GM19397 (cell line): Measurements from ENCODE around the gene VEZF1.
"Not testable (repeated sequence)": the region's sequence is repeated elsewhere in the genome, so short reads cannot be mapped to it uniquely, and the experiment has no call there.

ENCODE experiments used
- ATAC-seq: cut with Tn5 transposase; IDR thresholded peaks from one replicate; pipeline ENCODE4 v1.9.1; 2021; ENCODE audit warnings: mild to moderate bottlenecking, moderate library complexity; ENCODE audit not compliant: unreplicated experiment

VEZF1 gene

DNA sequence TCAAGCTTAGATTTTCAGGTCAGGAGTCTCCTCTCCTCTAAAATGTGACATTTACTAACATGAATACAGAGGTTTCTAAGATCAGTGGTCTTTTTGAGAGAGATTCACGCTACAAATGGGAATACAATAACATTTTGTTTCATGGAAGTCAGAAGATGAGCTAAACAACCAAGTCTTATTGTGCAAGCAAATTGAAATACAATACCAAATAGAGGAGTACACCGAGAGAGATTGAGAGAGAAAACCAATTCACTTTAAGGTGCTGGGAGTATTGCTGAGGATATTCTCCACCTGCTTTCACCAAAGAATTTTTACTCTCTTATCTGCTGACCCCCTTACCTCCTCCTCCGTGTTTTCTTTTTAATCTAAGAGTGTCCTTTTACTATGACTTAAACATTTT lies 11.5 kb downstream of the VEZF1 start:
- ATAC-seq, result no peak

DNA sequence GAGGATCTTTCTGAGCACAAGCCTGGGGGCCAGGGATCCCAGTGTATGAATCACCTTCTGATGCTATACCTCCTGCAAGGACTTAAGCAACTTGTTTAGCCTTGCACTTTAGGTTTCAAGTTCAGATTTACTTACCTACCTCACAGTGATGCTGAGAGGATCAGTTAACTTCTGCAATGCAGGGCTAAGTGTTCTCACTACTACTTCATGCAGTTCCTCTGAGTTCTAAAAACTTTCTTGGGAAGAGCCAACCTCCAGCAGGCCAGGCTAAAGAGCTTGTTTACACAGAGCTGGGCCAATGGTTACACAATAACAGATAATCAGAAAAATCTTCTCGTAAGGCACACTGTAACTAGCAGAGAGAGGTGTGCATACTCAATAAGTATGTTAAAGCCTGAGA lies 13.0 kb downstream of the VEZF1 start:
- ATAC-seq, result no peak

DNA sequence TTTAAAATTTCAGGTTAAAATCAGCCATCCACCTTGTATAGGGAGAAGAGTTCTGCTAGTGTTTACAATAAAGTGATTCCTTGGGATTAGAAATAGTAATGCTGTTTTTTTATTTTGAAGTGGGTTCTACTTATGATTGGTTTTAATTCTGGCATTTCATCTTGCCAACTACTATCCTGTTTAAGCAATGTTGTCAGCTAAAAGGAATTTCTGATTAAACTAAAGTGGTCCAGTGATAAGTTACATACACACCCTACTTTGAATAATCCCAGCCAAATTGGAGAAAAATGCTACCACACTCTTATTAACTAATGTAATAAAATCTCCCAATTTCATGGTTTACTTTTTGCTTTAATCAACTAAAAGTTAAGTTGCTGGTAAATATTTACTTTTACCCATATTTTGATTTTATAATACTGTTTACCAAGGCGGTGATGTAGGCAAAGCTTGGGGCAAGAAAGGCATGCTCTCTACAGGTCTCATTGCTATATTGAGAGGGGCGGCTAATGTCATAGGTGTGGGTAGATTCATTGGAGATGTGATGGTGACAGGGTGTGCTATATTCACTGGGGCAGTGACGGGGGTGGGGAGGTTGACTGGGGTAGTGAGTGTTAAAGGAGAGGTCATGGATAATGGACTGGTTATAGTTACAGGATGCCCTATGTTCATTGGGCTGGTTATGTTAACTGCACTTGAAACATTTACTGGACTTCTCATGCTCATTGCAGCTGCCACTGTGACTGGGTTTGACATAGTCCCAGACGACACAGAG lies 13.8 kb downstream of the VEZF1 start:
- ATAC-seq, result not testable (repeated sequence)

DNA sequence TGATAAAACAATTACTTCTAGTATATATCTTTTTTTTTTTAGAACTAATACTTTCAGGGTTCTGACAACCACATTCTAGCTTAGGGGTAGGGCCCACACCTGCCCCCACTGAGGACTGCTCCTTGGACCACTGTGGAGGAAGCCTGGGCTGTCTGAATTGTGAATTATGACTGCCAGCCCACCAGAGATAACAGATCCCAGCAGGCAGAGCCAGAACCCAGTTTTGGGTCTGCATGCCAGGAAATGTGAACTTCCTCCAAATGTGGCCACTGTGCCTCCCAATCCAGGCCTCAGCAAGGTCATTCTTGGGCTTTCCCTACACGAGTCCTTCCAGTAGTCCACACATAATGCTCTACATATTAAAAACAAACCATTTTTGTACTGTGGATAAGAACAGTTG lies 15.9 kb downstream of the VEZF1 start:
- ATAC-seq, result no peak

DNA sequence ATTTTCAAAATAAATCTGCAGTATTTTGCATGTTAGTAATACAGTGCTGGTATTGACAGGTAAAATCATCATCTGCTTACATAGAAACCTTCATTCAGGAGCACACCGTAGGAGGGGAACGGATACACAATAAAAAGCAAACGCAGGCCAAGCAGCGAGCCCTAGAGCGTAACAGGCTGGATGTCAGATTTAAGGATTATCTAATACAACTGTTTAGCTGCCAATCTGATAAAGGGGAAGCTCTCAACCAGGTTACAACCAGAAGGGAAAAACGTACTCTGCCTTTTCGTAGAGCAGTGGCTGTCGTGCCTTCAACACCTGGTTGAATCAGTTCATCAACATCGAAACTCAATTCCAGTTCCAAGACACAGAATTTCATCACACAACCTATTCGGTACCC lies 16.5 kb downstream of the VEZF1 start:
- no peak for ATAC-seq

DNA sequence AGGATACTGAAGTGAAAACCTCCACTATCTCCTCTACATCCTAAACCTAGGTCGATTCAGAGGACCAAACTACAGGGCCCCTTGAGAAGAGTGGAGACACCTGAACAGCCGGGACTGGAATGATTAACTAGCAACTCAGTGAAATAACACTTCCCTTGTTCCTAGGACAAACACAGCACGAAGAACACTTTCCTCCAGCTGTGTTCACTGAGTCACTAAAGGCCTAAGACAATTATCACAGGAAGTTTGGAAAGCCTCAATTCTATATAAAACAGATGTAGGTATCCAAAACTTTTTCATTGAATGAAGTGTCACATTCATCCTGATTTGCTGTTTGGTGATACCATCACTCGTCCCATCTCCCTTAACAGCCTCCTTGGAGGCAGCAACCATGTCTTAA lies 17.3 kb downstream of the VEZF1 start:
- no peak for ATAC-seq

DNA sequence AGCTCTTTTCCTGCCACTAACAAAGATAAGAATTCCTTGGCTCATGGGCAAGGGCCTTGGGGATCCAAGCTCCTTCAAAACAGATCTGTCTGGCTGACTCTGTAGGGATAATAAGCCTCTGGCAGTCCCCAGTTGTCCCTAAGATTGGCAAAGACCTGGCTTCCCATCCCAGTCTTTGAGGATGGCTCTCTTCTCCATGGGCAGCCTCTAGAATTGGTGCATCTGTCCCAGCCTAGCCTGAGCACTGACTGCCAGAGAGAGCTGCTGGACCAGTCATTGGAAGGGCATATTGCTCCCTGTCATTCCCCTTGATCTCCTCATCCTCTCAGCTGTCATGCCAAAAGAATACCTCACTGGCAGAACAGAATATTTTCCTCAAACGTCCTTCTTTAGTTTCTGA lies 19.6 kb downstream of the VEZF1 start:
- ATAC-seq, result no peak

DNA sequence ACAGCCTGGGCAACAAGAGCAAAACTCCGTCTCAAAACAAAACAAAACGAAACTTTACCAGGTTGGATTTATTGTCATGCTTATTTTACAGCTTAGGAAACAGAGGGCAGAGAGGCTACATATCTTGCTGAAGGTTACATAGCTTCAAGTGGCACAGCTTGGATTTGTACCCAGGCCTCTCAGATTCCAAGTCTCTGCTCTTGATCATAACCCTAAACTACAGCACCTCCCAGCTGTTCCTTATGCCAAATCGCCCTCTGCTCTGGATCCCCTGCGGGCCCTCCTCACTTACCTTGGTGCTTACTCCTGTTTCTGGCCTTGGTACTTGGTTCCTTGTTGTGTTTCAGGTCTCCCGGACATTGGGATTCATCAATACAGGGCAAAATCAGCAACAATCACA lies 21.2 kb downstream of the VEZF1 start:
- no peak for ATAC-seq

DNA sequence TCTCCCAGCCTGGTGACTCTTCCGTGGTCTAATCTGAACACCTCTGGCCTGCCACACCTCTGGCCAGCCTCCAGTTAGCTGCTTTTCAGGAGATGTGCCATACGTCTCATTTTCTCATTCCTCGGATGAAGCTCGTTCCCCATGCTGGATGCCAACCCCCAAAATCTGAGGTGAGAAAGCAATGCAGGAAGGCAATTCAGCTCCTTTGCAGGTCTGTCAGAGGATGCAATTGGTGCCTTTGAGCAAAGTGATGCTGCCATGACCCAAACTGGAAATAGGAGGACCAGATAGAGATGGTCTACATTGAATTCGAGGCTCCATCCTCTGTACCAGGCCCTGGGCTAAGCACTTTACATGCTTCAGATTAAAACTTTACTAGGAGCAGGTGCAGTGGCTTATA lies 21.8 kb downstream of the VEZF1 start:
- no peak for ATAC-seq

DNA sequence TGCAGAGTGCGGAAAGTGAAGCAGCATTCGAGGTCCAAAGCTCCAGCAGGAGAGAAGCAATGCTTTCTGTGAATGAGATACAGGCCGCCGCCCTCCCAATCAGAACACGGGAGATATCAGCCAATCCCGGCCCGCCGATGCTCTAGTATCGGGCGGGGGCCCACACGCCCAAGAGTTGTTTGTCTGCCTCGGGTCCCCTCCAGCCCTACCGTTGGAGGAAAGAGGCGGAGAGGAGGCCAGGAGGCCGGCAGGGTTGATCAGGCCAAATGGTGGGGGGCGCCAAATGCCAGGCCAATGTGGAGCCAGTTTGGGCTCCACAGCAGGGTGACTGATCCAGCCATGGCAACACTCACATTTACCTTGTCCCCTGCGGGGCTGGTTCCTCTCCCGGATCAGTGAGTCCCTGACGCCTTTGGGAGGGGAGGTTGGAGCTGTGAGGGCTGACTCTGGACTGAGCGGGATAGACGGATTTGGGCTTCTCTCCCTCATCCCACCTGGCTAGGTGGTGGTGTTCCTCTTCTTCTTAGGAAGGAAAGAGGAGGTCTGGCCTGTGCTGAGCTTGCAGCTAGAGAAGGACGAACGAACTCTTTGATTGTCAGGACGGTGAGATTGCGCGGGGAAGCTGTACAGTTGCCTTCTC lies 22.4 kb downstream of the VEZF1 start:
- no peak for ATAC-seq

DNA sequence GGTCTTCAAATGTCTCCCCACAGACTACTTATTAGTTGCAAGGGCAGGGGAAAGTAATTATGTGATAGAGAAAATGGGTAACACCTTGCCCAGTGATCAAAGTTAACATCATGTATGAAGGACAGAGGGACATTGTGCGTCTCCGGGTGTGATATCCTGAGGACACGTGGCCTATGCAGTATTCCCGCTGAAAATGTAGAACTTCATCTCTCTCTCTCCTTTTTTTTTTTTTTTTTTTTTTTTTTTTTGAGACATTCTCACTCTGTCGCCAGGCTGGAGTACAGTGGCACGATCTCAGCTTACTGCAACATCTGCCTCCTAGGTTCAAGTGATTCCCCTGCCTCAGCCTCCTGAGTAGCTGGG lies 24.9 kb downstream of the VEZF1 start:
- no peak for ATAC-seq

DNA sequence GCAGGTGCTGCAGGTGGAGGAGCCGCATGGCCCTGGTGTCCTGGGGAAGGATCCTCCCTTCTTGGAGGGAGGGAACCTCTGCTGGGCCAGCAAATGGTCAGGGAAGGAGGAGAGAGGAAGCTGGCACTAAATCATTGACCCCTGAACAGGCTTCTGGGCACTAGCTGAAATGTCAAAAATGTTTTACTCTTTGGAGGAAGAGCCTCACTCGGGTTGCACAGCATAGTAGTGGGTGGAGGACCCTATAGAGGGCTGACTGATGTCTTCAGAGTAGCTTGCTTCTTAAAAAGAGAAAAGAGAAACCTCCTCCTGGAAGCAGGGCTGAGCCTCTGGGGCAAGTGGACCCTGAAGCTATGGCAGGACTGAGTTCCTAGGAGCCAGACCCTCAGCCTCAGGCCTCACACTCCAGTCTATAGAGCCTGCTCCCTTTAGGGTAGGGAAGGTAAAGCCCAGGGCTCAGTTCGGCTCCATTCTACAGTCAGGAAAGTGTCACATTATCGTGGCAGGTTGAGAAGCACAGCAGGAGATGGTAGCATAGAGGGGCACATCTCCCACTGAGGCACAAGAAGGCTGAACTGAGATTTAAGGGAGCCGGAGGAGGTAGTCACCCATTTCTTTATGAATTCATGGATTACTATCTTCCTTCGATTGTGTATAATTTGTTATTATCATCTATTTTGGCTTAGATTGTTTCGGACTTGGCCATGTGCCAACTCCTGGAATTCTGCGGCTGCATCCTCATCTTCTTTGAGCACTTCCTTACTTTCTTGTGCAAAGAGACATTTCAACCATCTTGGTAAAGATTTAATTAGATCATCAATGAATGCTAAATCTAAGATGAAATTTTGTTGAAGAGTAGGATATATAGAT lies 25.5 kb downstream of the VEZF1 start:
- ATAC-seq, result no peak

DNA sequence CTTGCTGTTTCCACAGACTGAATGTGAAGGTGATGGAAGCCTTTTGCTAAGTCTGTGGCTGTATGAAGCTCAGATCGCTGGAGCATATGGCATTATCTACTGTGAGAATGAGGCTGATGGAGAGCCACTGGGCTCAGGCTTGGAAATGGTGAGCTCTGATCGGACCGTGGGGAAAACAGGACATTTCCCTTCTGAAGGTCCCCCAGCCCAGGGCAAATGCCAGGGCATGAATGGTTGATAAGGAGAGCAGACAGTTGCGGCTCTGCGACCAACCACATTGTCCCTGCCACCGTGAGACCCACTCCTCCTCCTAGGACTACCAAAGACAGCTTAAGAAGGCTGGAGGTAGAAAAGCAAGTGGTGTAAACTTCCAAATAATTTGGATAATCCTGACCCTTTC lies 28.1 kb downstream of the VEZF1 start:
- no peak for ATAC-seq

DNA sequence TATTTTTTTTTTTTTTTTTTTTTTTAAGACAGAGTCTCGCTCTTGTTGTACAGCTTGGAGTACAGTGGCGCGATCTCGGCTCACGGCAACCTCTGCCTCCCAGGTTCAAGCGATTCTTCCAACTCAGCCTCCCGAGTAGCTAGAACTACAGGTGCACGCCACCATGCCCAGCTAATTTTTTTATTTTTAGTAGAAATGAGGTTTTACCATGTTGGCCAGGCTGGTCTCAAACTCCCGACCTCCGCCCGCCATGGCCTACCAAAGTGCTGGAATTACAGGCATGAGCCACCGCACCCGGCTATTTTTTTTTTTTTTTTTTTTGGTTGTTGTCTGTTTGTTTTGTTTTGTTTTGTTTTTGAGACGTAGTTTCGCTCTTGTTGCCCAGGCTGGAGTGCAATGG lies 29.7 kb downstream of the VEZF1 start:
- not testable (repeated sequence) for ATAC-seq

DNA sequence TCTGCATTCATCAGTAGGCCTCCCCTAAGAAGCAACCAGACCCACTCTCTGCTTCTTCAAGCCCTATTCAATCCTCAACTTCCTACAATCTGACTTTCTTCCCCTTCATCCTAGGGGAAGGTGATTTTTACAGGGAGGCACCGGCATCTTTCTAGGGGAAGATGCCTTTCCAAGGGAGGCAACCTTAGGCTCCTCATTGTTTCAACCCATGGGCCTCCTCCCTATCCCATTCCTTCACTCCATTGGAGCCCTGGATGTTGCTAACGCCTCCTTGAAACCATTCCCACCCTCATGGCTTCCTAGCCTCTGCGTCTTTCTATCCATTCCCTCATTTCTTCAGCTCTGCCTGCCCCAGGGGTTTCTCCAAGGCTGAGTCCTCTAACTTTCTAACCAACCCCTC lies 30.2 kb downstream of the VEZF1 start:
- ATAC-seq, result no peak

DNA sequence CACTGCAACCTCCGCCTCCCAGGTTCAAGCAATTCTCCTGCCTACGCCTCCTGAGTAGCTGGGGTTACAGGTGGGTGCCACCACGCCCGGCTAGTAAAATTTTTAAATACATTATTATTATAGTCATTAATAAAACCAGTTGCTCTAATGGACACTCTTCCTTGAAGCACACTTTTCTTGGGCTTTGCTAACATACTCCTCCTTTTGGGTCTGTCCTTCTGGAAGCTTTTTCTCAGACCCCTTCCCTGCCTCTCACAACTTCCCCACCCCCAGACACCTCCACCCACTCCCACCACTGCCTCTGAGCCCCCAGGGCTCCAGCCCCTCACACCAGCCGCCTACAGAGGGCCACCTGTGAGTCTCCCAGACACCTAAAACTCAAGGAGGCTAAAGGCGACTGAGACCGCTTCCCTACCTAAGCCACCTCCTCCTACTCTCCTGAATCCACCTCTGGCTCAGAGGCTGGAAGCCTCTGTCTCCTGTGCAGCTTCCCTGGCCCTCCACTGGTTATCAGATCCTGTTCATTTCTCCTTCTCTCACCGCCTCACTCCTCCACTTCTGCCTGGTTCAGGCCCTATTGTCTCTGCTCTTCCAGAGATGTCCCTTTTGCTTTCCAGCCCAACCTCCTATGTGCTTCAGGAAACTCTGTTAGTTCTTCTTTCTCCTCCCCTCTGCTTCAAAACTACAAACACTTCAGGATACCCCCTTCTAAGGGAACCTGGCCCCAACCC lies 30.8 kb downstream of the VEZF1 start:
- no peak for ATAC-seq

DNA sequence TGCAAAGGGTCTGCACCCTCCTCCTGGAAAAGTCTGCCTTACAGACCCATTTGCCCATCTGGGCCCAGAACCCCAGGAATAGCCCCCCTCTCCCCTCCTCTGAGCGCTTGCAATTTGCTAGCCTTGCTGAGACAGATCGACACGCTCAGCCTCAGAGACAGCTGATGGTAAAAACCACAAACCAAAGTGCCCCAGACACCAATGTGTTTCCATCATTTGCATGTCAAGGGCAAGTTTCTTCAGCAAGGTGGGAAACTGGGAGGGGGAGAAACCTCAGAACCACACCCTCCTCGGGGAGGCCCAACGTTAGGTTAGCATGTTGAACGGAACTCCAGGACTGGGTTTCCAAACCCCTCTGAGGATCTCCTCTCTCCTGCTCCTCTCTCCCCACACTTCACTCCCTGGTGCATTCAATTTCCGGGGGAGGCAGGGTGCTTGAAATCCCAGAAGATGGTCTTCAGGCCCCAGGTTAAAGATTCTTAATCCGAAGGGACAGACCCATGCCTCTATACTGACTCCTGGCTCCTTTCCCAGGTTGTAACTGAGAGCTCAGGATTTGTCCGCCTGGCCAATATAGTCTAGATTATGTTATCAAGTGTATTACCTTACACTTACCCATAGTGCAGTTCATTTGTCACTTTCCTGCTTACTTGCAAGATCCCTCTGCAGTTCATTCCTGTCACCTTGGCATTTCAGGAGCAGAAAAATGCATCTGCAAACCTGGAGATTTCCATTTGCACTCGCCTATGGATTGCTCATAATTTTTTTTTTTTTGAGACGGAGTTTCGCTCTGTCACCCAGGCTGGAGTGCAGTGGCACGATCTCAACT lies 31.5 kb downstream of the VEZF1 start:
- ATAC-seq, result peak; percentile 73

DNA sequence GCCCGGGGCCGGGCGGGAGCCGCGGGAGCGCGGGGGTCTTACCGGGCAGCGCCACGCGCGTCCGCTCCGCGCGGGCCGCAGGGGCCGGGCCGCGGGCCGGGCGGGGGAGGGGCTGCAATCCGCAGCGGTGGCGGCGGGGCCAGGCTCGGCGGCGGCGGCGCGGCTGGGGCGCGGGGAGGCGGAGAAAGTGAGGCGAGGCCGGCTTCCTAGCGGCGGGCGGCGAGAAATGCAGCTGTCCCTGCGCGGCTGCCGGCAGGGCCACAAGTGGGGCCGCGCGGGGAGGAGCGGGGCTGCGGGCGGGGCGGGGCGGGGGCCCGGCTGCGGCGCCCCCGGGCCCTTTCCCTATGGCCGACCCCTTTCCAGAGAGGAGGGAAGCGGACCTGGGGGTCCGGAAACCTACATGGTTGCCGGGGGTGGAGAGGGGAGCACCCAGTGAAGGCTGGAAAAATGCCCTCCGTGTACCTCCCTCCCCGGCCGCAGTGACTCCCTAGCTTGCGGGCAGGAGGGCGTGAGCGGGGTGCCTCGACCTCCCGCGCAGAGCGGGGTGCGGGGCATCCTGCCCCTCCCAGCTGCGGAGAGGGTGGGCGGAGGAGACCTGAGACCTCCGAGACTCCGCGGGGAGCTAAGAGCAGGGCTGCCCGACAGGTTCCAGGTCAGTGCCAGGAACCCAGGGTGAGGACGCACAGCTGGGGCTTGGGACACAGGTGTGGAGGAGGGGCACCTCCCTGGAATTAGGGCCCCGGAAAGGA lies 32.7 kb downstream of the VEZF1 start, which contains the start of gene CUEDC1:
Gene CUEDC1, minus strand, starts transcription at position 230 of the 749 bp plus-strand sequence. CDS start 69,848 bp downstream, outside the sequence.
- peak; percentile 49 for ATAC-seq

DNA sequence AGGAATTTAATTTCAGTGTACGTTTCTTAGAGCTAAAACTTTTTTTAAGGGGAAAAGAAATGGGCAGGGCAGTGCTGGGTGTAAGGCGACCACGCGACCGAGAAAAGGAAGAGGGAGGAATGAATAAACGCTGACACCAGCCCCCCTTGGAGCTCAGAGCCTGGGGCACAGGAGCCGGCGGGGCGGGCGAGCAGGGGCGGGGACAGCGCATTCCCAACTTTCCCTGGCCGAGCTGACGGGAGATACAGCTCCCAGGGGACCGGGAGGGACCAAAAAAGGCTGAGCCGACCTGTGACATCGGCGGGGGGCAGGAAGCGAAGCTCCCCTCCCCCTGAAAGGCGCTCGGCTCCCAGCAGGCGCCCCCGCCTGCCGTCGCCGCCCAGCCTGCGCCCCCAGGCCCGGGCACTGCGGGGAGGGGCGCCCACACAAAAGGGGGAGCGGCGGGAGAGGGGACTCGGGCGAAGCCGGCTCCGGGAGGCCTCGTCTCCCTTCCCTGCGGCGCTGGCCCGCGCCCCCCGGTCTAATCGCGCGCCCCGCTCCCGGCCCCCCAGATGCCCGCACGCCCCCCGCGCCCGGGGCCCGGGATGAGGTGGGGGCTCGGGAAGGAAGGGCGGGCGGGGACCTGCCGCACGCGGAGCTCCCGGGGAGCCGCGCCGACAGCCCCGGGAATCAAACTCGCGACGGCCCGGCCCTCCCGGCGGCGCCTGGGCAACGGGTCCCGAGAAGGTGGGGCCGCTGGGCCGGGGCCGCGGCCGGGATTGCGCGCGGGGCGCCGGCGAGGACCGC lies 33.5 kb downstream of the VEZF1 start:
- ATAC-seq, result no peak
